ENCODE results near the gene FAM83F. TPM values are rescaled to one million over a fixed set of nuclear protein-coding genes. Genes with fewer than 3 reads are reported as not detected.

FAM83F gene
- total RNA-seq, 2 experiments from 2014 or later: not detected

GRCh38 chr22:39980596-39980995 lies 14.2 kb upstream of the FAM83F start:
- H3K27ac ChIP-seq (ENCODE audit: low read depth, low read length, poor library complexity, severe bottlenecking): no peak overlapping the region
- TF ChIP-seq, protein P1, sequence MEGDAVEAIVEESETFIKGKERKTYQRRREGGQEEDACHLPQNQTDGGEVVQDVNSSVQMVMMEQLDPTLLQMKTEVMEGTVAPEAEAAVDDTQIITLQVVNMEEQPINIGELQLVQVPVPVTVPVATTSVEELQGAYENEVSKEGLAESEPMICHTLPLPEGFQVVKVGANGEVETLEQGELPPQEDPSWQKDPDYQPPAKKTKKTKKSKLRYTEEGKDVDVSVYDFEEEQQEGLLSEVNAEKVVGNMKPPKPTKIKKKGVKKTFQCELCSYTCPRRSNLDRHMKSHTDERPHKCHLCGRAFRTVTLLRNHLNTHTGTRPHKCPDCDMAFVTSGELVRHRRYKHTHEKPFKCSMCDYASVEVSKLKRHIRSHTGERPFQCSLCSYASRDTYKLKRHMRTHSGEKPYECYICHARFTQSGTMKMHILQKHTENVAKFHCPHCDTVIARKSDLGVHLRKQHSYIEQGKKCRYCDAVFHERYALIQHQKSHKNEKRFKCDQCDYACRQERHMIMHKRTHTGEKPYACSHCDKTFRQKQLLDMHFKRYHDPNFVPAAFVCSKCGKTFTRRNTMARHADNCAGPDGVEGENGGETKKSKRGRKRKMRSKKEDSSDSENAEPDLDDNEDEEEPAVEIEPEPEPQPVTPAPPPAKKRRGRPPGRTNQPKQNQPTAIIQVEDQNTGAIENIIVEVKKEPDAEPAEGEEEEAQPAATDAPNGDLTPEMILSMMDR (conservative IDR thresholded peaks at IDR 0.05; ENCODE audit: low read length): no peak
- no peak for TF ChIP-seq EZH2phosphoT487 (IDR thresholded peaks at IDR 0.05; ENCODE audit: borderline replicate concordance, low read depth, low read length)

GRCh38 chr22:39983346-39983745 lies 11.4 kb upstream of the FAM83F start:
- POLR2A ChIA-PET: no interaction called here
- H3K36me3 ChIP-seq (ENCODE audit: insufficient read depth, low read length): no peaks in the 10 kb centered on the region
- H3K9me3 ChIP-seq (ENCODE audit: low read length): no peaks in the 10 kb centered on the region
- H4K20me1 ChIP-seq (ENCODE audit: insufficient read depth, low read length): no peaks in the 10 kb centered on the region
- H3K27ac ChIP-seq (ENCODE audit: low read depth, low read length, poor library complexity, severe bottlenecking): no peak overlapping the region
- H3K79me2 ChIP-seq (ENCODE audit: insufficient read depth, low read depth, low read length): no peaks in the 10 kb centered on the region
- no peak overlapping the region for H3K4me2 ChIP-seq (ENCODE audit: low read length)
- TF ChIP-seq EZH2phosphoT487 (IDR thresholded peaks at IDR 0.05; ENCODE audit: borderline replicate concordance, low read depth, low read length): no peak
- TF ChIP-seq, protein P1 (conservative IDR thresholded peaks at IDR 0.05; ENCODE audit: low read length): no peak
- no TSS peak for BruUV-seq (replicated peaks)
- H3K4me1 ChIP-seq (ENCODE audit: insufficient read depth, low read length, poor library complexity, severe bottlenecking): no peaks in the 10 kb centered on the region
- CTCF ChIA-PET (ENCODE audit: unreplicated experiment): no interaction called here
- H3K4me3 ChIP-seq (ENCODE audit: low read depth, low read length, poor library complexity, severe bottlenecking): no peak overlapping the region
- DNase-seq (ENCODE audit: low spot score): no peak
- no peaks in the 10 kb centered on the region for H3K9me2 ChIP-seq (ENCODE audit: insufficient read depth, low read length)
- no peak overlapping the region for H2AFZ ChIP-seq (ENCODE audit: low read length)
- intact Hi-C loops (cut with micrococcal nuclease; ENCODE audit: unreplicated experiment): no loop called here

More at GRCh38 chr22:39980596-39980995, 14.2 kb upstream of the FAM83F start:
- no peaks in the 10 kb centered on the region for H4K20me1 ChIP-seq (ENCODE audit: insufficient read depth, low read length)
- BruUV-seq (replicated peaks): no TSS peak
- no peak overlapping the region for H3K4me3 ChIP-seq (ENCODE audit: low read depth, low read length, poor library complexity, severe bottlenecking)
- intact Hi-C loops (cut with micrococcal nuclease; ENCODE audit: unreplicated experiment): no loop called here
- no peak overlapping the region for H3K4me2 ChIP-seq (ENCODE audit: low read length)
- H3K79me2 ChIP-seq (ENCODE audit: insufficient read depth, low read depth, low read length): no peaks in the 10 kb centered on the region
- no peaks in the 10 kb centered on the region for H3K36me3 ChIP-seq (ENCODE audit: insufficient read depth, low read length)
- no peaks in the 10 kb centered on the region for H3K4me1 ChIP-seq (ENCODE audit: insufficient read depth, low read length, poor library complexity, severe bottlenecking)
- no peaks in the 10 kb centered on the region for H3K9me3 ChIP-seq (ENCODE audit: low read length)
- no peak overlapping the region for H2AFZ ChIP-seq (ENCODE audit: low read length)
- ChIA-PET CTCF (ENCODE audit: unreplicated experiment) (no interaction called here), POLR2A (no interaction called here)
- DNase-seq (ENCODE audit: low spot score): no peak
- no peaks in the 10 kb centered on the region for H3K9me2 ChIP-seq (ENCODE audit: insufficient read depth, low read length)

- CTCF ChIA-PET (ENCODE audit: unreplicated experiment): no interaction called here
These were observed 10.7 kb upstream of the FAM83F start for GRCh38 chr22:39984006-39984405.

More at GRCh38 chr22:39984006-39984405, 10.7 kb upstream of the FAM83F start:
- BruUV-seq (replicated peaks): no TSS peak
- Histone ChIP-seq H3K4me1 (ENCODE audit: insufficient read depth, low read length, poor library complexity, severe bottlenecking) (no peaks in the 10 kb centered on the region), H3K4me2 (ENCODE audit: low read length) (no peak overlapping the region), H3K36me3 (ENCODE audit: insufficient read depth, low read length) (no peaks in the 10 kb centered on the region), H2AFZ (ENCODE audit: low read length) (no peak overlapping the region), H3K9me2 (ENCODE audit: insufficient read depth, low read length) (no peaks in the 10 kb centered on the region), H4K20me1 (ENCODE audit: insufficient read depth, low read length) (no peaks in the 10 kb centered on the region), H3K4me3 (ENCODE audit: low read depth, low read length, poor library complexity, severe bottlenecking) (no peak overlapping the region), H3K9me3 (ENCODE audit: low read length) (no peaks in the 10 kb centered on the region), H3K79me2 (ENCODE audit: insufficient read depth, low read depth, low read length) (no peaks in the 10 kb centered on the region), H3K27ac (ENCODE audit: low read depth, low read length, poor library complexity, severe bottlenecking) (no peak overlapping the region)
- POLR2A ChIA-PET: interaction anchor here (0.7 kb wide), 3 partner anchors 280 to 1695 kb away, joined by 5 to 10 read pairs (median 8); no protein-coding TSS in a partner anchor
- no peak for TF ChIP-seq EZH2phosphoT487 (IDR thresholded peaks at IDR 0.05; ENCODE audit: borderline replicate concordance, low read depth, low read length)
- TF ChIP-seq, protein P1 (conservative IDR thresholded peaks at IDR 0.05; ENCODE audit: low read length): no peak
- intact Hi-C loops (cut with micrococcal nuclease; ENCODE audit: unreplicated experiment): no loop called here
- DNase-seq (ENCODE audit: low spot score): no peak

All from OCI-LY7 (cell line).